NCI-H2107 (cell line): ENCODE measurements around the gene GPC1.
"Not testable (repeated sequence)": the region's sequence is repeated elsewhere in the genome, so short reads cannot be mapped to it uniquely, and the experiment has no call there.

ENCODE experiments used
- DNase-seq: peaks from one replicate; lab custom pipeline; 2025; lab: John Stamatoyannopoulos, UW

GPC1 gene

GRCh38 chr2:240467149-240467642 is 31.7 kb downstream of the GPC1 start:
- no peak for DNase-seq

GRCh38 chr2:240467659-240468302 is 32.3 kb downstream of the GPC1 start:
- no peak for DNase-seq

GRCh38 chr2:240468303-240469238 is 33.1 kb downstream of the GPC1 start:
- no peak for DNase-seq

- DNase-seq = no peak
Observed at GRCh38 chr2:240469239-240469636, 33.8 kb downstream of the GPC1 start.

GRCh38 chr2:240469740-240470139 is 34.3 kb downstream of the GPC1 start:
- DNase-seq = no peak

- no peak for DNase-seq
Observed at GRCh38 chr2:240472078-240472790, 36.8 kb downstream of the GPC1 start.

- DNase-seq = no peak
Observed at GRCh38 chr2:240473211-240473610, 37.7 kb downstream of the GPC1 start.

- DNase-seq = no peak
Observed at GRCh38 chr2:240477916-240478315, 42.5 kb downstream of the GPC1 start.

- DNase-seq = no peak
Observed at GRCh38 chr2:240478346-240479110, 43.1 kb downstream of the GPC1 start.

- DNase-seq = no peak
Observed at GRCh38 chr2:240479111-240479501, 43.6 kb downstream of the GPC1 start.

GRCh38 chr2:240480834-240481623 is 45.6 kb downstream of the GPC1 start:
- DNase-seq = no peak

GRCh38 chr2:240481720-240482119 is 46.3 kb downstream of the GPC1 start:
- DNase-seq = no peak

GRCh38 chr2:240482141-240482540 is 46.7 kb downstream of the GPC1 start:
- DNase-seq = no peak

GRCh38 chr2:240491483-240491882 is 56.0 kb downstream of the GPC1 start:
- no peak for DNase-seq

- DNase-seq = no peak
Observed at GRCh38 chr2:240494194-240494793, 58.8 kb downstream of the GPC1 start.

- DNase-seq = not testable (repeated sequence)
Observed at GRCh38 chr2:240494942-240495341, 59.5 kb downstream of the GPC1 start.

- not testable (repeated sequence) for DNase-seq
Observed at GRCh38 chr2:240497082-240497481, 61.6 kb downstream of the GPC1 start.

- no peak for DNase-seq
Observed at GRCh38 chr2:240498171-240498957, 62.9 kb downstream of the GPC1 start.

- no peak for DNase-seq
Observed at GRCh38 chr2:240498958-240499260, 63.4 kb downstream of the GPC1 start.
